22Rv1 (cell line): ENCODE data around the gene TNFAIP2.

Experiments
- CTCF ChIP-seq: fragments of 450-650 bp; IDR thresholded peaks from 2 replicates; pipeline ENCODE4 v1.5.1; 2017; ENCODE audit warnings: mild to moderate bottlenecking
- ZFX ChIP-seq: fragments of 450-650 bp; IDR thresholded peaks from 2 replicates; pipeline ENCODE4 v1.6.1; 2017; ENCODE audit warnings: antibody characterized with exemption, borderline replicate concordance

- no peak for TF ChIP-seq CTCF
- no peak for TF ChIP-seq ZFX
Observed at GRCh38 chr14:103156651-103157378, 33.6 kb downstream of the TNFAIP2 start.
